K562 (cell line): ENCODE data around the gene DTX1. TPM values are rescaled to one million over a fixed set of nuclear protein-coding genes. Genes with fewer than 3 reads are reported as not detected.
A peak's percentile ranks its signal among the peaks of the same experiment; 100 is the strongest.

Experiments used
- CREB1 ChIP-seq, 2 experiments: sonication (generic) in 1 of 2; formaldehyde crosslinking in 1 of 2; IDR thresholded peaks; 2 replicates each; pipeline versions ENCODE4 v1.6.1 to v1.8.0; 2012 to 2022; ENCODE audit warnings: inconsistent platforms in 1 of 2, mild to moderate bottlenecking in 1 of 2, missing genetic modification reagents in 1 of 2, moderate library complexity in 1 of 2
- KLF6 ChIP-seq: fragments of 250-450 bp; sonication (Bioruptor Pico); IDR thresholded peaks from 2 replicates; pipeline ENCODE4 v1.4.0; 2020; ENCODE audit warnings: mild to moderate bottlenecking, moderate library complexity, borderline replicate concordance
- TAL1 ChIP-seq: fragments of 450-650 bp; IDR thresholded peaks from 2 replicates; pipeline ENCODE4 v1.6.1; 2016; ENCODE audit warnings: mild to moderate bottlenecking
- YY1 ChIP-seq, 3 experiments: IDR thresholded peaks; 2 replicates each; pipeline ENCODE4 v1.6.1; 2011; ENCODE audit warnings: low read length in 2 of 3, mild to moderate bottlenecking in 2 of 3, moderate library complexity in 2 of 3, borderline replicate concordance in 1 of 3, control low read depth in 1 of 3, low read depth in 1 of 3; ENCODE audit not compliant: insufficient read depth in 3 of 3, insufficient replicate concordance in 2 of 3, control insufficient read depth in 1 of 3, insufficient read length in 1 of 3; ENCODE audit errors: extremely low read depth in 1 of 3
- ZNF12 ChIP-seq: sonication (generic); formaldehyde crosslinking; IDR thresholded peaks from 2 replicates; pipeline ENCODE4 v1.4.0; 2020; ENCODE audit warnings: mild to moderate bottlenecking, missing genetic modification reagents
- ZNF707 ChIP-seq: fragments of 250-450 bp; sonication (Bioruptor Pico); conservative IDR thresholded peaks from 2 replicates; pipeline ENCODE4 v1.8.0; 2022; ENCODE audit warnings: inconsistent platforms, mild to moderate bottlenecking, moderate library complexity
- polyA plus RNA-seq, 8 experiments: library from polyadenylated mRNA; depleted of rRNA in 4 of 8; stranded (reverse) in 5 of 8; unstranded in 3 of 8; fragments of >200 nt; fragmentation: Nextera tagmentation in 2 of 8; fragmentation: Illumina TruSeq in 1 of 8; extraction: Ambion mirVana in 2 of 8; extraction: Trizol in 1 of 8; gene quantifications; 2 replicates each; pipeline versions ENCODE4 v1.2.1 to v1.2.3, GENCODE V29; 2011 to 2014; ENCODE audit warnings: inconsistent platforms in 1 of 8, missing spikeins in 1 of 8
- total RNA-seq, 7 experiments: library from RNA; depleted of rRNA in 6 of 7; stranded (reverse); fragments of >200 nt in 6 of 7; fragmentation: Illumina TruSeq in 2 of 7; extraction: Trizol in 2 of 7; gene quantifications; 2 replicates each; pipeline versions ENCODE4 v1.2.1 to v1.2.3, GENCODE V29; 2011 to 2021; ENCODE audit warnings: low replicate concordance in 1 of 7
- TF ChIP-seq, protein P1 (sequence below): IDR thresholded peaks from 2 replicates; pipeline ENCODE4 v1.6.1; 2011; ENCODE audit warnings: borderline replicate concordance, low read depth, mild to moderate bottlenecking, moderate library complexity, low read length; ENCODE audit not compliant: insufficient read depth, poor library complexity, severe bottlenecking
- TF ChIP-seq, protein P2 (sequence below), 2 experiments: fragments of 450-650 bp; conservative IDR thresholded peaks; 2 replicates each; pipeline ENCODE4 v1.6.1; 2017; ENCODE audit warnings: mild to moderate bottlenecking in 2 of 2, moderate library complexity in 2 of 2
- TF ChIP-seq, protein P3 (sequence below), 2 experiments: fragments of 450-650 bp; IDR thresholded peaks; 2 replicates each; pipeline ENCODE4 v1.6.1; 2018; ENCODE audit warnings: mild to moderate bottlenecking in 2 of 2, low read depth in 1 of 2; ENCODE audit not compliant: partially characterized antibody in 2 of 2
- TF ChIP-seq, protein P4 (sequence below): sonication (generic); formaldehyde crosslinking; IDR thresholded peaks from 2 replicates; pipeline ENCODE4 v1.8.0; 2022; ENCODE audit warnings: mild to moderate bottlenecking, missing genetic modification reagents

DTX1 gene
- total and polyA plus RNA-seq, 9 of the 15 experiments (the other 6 are each of a cell fraction or from before 2014, with no cell fraction given), result not detected

DNA sequence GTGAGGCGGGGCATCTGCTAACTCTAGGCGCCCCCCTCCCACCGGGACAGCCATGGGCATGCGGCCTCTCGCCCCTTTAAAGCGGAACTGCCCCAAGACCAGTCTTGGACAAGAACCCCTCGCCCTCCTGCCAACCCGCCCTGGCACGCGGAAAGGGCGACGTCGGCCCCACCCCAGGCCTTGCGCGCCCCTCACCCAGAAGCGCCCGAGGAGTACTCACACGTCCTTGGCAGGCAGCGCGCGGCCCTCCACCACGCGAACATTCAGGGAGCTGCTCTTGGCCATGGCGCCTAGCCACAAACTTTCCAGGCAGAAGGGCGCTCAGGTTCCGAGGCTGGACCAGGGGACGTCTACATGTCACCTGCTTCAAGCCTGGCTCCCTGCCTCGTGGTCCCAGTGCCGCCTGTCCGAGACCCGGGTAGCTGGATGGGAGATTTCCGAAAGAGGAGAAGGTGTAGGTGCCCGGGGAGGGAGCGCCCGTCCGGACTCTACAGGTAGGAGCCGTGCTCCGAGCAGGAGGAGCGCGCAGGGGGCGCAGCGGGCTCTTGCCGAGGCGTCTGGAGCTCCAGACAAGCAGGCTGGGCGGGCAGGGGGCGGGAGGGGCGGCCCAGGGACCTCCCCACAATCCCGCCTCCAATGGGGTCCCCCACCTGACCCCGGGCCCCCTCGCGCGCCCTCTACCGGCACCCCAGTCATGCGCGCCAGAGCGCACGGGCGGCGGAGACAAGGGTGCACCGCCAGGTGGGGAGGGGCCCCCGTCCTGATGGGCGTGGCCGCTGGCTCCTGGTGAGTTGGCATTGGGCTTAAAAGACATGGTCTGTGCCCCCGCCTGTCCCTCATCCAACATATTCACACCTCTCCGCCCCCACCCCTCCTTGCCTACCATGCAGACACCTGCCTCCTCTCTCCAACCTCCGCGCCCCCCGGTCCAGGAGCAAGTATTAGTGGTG is 78.9 kb downstream of the DTX1 start, which contains the start of gene RASAL1 (continued):
- TF ChIP-seq, protein P1, sequence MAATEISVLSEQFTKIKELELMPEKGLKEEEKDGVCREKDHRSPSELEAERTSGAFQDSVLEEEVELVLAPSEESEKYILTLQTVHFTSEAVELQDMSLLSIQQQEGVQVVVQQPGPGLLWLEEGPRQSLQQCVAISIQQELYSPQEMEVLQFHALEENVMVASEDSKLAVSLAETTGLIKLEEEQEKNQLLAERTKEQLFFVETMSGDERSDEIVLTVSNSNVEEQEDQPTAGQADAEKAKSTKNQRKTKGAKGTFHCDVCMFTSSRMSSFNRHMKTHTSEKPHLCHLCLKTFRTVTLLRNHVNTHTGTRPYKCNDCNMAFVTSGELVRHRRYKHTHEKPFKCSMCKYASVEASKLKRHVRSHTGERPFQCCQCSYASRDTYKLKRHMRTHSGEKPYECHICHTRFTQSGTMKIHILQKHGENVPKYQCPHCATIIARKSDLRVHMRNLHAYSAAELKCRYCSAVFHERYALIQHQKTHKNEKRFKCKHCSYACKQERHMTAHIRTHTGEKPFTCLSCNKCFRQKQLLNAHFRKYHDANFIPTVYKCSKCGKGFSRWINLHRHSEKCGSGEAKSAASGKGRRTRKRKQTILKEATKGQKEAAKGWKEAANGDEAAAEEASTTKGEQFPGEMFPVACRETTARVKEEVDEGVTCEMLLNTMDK, result peak; percentile 37
- TF ChIP-seq KLF6 (no peak), ZNF12 (no peak), TAL1 (no peak), CREB1 (IDR thresholded peaks at IDR 0.05) (no peak), CREB1 (CRISPR knock-in tag; IDR thresholded peaks at IDR 0.05) (no peak), YY1 (IDR thresholded peaks at IDR 0.05; ENCODE audit: borderline replicate concordance in 1 of 3, control insufficient read depth in 1 of 3, extremely low read depth in 1 of 3, insufficient read depth in 3 of 3, insufficient read length in 1 of 3, insufficient replicate concordance in 2 of 3, low read depth in 1 of 3, low read length in 2 of 3) (peak in 1 of 3 experiments; percentile 35), ZNF707 (CRISPR knock-in tag) (no peak)
- TF ChIP-seq, protein P2, sequence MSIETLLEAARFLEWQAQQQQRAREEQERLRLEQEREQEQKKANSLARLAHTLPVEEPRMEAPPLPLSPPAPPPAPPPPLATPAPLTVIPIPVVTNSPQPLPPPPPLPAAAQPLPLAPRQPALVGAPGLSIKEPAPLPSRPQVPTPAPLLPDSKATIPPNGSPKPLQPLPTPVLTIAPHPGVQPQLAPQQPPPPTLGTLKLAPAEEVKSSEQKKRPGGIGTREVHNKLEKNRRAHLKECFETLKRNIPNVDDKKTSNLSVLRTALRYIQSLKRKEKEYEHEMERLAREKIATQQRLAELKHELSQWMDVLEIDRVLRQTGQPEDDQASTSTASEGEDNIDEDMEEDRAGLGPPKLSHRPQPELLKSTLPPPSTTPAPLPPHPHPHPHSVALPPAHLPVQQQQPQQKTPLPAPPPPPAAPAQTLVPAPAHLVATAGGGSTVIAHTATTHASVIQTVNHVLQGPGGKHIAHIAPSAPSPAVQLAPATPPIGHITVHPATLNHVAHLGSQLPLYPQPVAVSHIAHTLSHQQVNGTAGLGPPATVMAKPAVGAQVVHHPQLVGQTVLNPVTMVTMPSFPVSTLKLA (conservative IDR thresholded peaks at IDR 0.05), result 0 out of 4 replicates have a peak, but pooled peaks of 1 of the 2 experiments have one; percentile 9
- TF ChIP-seq, protein P3, sequence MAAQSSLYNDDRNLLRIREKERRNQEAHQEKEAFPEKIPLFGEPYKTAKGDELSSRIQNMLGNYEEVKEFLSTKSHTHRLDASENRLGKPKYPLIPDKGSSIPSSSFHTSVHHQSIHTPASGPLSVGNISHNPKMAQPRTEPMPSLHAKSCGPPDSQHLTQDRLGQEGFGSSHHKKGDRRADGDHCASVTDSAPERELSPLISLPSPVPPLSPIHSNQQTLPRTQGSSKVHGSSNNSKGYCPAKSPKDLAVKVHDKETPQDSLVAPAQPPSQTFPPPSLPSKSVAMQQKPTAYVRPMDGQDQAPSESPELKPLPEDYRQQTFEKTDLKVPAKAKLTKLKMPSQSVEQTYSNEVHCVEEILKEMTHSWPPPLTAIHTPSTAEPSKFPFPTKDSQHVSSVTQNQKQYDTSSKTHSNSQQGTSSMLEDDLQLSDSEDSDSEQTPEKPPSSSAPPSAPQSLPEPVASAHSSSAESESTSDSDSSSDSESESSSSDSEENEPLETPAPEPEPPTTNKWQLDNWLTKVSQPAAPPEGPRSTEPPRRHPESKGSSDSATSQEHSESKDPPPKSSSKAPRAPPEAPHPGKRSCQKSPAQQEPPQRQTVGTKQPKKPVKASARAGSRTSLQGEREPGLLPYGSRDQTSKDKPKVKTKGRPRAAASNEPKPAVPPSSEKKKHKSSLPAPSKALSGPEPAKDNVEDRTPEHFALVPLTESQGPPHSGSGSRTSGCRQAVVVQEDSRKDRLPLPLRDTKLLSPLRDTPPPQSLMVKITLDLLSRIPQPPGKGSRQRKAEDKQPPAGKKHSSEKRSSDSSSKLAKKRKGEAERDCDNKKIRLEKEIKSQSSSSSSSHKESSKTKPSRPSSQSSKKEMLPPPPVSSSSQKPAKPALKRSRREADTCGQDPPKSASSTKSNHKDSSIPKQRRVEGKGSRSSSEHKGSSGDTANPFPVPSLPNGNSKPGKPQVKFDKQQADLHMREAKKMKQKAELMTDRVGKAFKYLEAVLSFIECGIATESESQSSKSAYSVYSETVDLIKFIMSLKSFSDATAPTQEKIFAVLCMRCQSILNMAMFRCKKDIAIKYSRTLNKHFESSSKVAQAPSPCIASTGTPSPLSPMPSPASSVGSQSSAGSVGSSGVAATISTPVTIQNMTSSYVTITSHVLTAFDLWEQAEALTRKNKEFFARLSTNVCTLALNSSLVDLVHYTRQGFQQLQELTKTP (IDR thresholded peaks at IDR 0.05; ENCODE audit: low read depth in 1 of 2, partially characterized antibody in 2 of 2), result no peak
- TF ChIP-seq, protein P4, sequence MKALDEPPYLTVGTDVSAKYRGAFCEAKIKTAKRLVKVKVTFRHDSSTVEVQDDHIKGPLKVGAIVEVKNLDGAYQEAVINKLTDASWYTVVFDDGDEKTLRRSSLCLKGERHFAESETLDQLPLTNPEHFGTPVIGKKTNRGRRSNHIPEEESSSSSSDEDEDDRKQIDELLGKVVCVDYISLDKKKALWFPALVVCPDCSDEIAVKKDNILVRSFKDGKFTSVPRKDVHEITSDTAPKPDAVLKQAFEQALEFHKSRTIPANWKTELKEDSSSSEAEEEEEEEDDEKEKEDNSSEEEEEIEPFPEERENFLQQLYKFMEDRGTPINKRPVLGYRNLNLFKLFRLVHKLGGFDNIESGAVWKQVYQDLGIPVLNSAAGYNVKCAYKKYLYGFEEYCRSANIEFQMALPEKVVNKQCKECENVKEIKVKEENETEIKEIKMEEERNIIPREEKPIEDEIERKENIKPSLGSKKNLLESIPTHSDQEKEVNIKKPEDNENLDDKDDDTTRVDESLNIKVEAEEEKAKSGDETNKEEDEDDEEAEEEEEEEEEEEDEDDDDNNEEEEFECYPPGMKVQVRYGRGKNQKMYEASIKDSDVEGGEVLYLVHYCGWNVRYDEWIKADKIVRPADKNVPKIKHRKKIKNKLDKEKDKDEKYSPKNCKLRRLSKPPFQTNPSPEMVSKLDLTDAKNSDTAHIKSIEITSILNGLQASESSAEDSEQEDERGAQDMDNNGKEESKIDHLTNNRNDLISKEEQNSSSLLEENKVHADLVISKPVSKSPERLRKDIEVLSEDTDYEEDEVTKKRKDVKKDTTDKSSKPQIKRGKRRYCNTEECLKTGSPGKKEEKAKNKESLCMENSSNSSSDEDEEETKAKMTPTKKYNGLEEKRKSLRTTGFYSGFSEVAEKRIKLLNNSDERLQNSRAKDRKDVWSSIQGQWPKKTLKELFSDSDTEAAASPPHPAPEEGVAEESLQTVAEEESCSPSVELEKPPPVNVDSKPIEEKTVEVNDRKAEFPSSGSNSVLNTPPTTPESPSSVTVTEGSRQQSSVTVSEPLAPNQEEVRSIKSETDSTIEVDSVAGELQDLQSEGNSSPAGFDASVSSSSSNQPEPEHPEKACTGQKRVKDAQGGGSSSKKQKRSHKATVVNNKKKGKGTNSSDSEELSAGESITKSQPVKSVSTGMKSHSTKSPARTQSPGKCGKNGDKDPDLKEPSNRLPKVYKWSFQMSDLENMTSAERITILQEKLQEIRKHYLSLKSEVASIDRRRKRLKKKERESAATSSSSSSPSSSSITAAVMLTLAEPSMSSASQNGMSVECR, result peak; percentile 2; the same call in 1 of the 2 replicates
